AG04450 (cell line): Measurements from ENCODE around the gene CSH1. TPM values are rescaled to one million over a fixed set of nuclear protein-coding genes. Genes with fewer than 3 reads are reported as not detected.

ENCODE experiments used
- CTCF ChIA-PET: fragments of 300-600, 350-600 bp; formaldehyde crosslinking; extraction: SDS; loops from one replicate; lab custom pipeline; 2022; ENCODE audit warnings: antibody characterized with exemption, inconsistent platforms; lab: Charles Lee
- POLR2A ChIA-PET: fragments of 350-600 bp; formaldehyde crosslinking; extraction: SDS; loops from one replicate; lab custom pipeline; 2021; ENCODE audit warnings: antibody characterized with exemption, inconsistent platforms; lab: Yijun Ruan, JAX
- DNase-seq: peaks from one replicate; pipeline ENCODE4 v3.0.0-alpha.2; 2011; ENCODE audit warnings: low read depth, low spot score
- H3K27ac ChIP-seq: one replicate; pipeline ENCODE4 v1.5.1; 2012; ENCODE audit warnings: low read depth, low read length, control low read depth
- H3K27me3 ChIP-seq: one replicate; pipeline ENCODE4 v1.6.0; 2012; ENCODE audit warnings: low read length; ENCODE audit not compliant: control insufficient read depth, insufficient read depth
- H3K4me3 ChIP-seq: 2 replicates; pipeline ENCODE4 v1.5.1; 2011; ENCODE audit warnings: mild to moderate bottlenecking, low read depth, low read length, control low read depth
- H3K9me3 ChIP-seq: 2 replicates; pipeline ENCODE4 v1.5.1; 2012; ENCODE audit warnings: low read length; ENCODE audit not compliant: control insufficient read depth, insufficient read depth
- CTCF ChIP-seq: IDR thresholded peaks from 2 replicates; pipeline ENCODE4 v1.5.1; 2011; ENCODE audit warnings: low read depth, low read length, control low read depth, inconsistent platforms
- polyA plus RNA-seq: library from polyadenylated mRNA; depleted of rRNA; stranded (reverse); fragments of >200 nt; gene quantifications from 2 replicates; pipeline ENCODE4 v1.2.3, GENCODE V29; 2011

The CSH1 gene
- polyA plus RNA-seq, 1 experiment = not detected

- CTCF ChIA-PET = interaction anchor here (2.8 kb wide), 1 partner anchor 11 kb away, joined by 14 read pairs; no protein-coding TSS in a partner anchor
- H3K27ac ChIP-seq = no peak overlapping the region
- DNase-seq = no peak
- peaks cover 20% of the 10 kb centered on the region for H3K27me3 ChIP-seq
- POLR2A ChIA-PET = no interaction called here
- TF ChIP-seq CTCF = no peak
- no peak overlapping the region for H3K4me3 ChIP-seq
- H3K9me3 ChIP-seq = peaks cover under 1% of the 10 kb centered on the region; the same call in 1 of the 2 replicates
These were observed 41.7 kb downstream of the CSH1 start for GRCh38 chr17:63854709-63855108.

GRCh38 chr17:63853260-63853659, 43.1 kb downstream of the CSH1 start:
- ChIA-PET POLR2A (no interaction called here), CTCF (interaction anchor here (1.2 kb wide), 1 partner anchor 12 kb away, joined by 3 read pairs; no protein-coding TSS in a partner anchor)
- no peak for DNase-seq
- Histone ChIP-seq H3K9me3 (peaks cover 15% of the 10 kb centered on the region), H3K27me3 (peaks cover 21% of the 10 kb centered on the region), H3K27ac (no peak overlapping the region), H3K4me3 (no peak overlapping the region)
- TF ChIP-seq CTCF = no peak

GRCh38 chr17:63850401-63850800, 46.0 kb downstream of the CSH1 start:
- CTCF ChIA-PET = interaction anchor here (0.7 kb wide), 1 partner anchor 425 kb away, joined by 7 read pairs; no protein-coding TSS in a partner anchor
- TF ChIP-seq CTCF = no peak
- peaks cover 18% of the 10 kb centered on the region for H3K27me3 ChIP-seq
- POLR2A ChIA-PET = interaction anchor here (0.7 kb wide), 2 partner anchors 75 to 571 kb away, joined by 4 to 7 read pairs; no protein-coding TSS in a partner anchor
- no peak overlapping the region for H3K4me3 ChIP-seq
- H3K27ac ChIP-seq = no peak overlapping the region
- no peak for DNase-seq
- peaks cover 15% of the 10 kb centered on the region for H3K9me3 ChIP-seq

GRCh38 chr17:63848834-63849689, 47.3 kb downstream of the CSH1 start:
- peaks cover 15% of the 10 kb centered on the region for H3K9me3 ChIP-seq
- H3K27ac ChIP-seq = no peak overlapping the region
- ChIA-PET CTCF (interaction anchor here (0.5 to 1.0 kb wide), 8 partner anchors 11 to 296 kb away, joined by 3 to 10 read pairs (median 6); partner anchors contain the start of gene GH1), POLR2A (no interaction called here)
- peak overlapping the region; percentile 43 for H3K4me3 ChIP-seq
- peaks cover 16% of the 10 kb centered on the region for H3K27me3 ChIP-seq
- DNase-seq = peak; percentile 37
- peak; percentile 46 for TF ChIP-seq CTCF
